D341Med (cell line): ENCODE data around the gene ELFN2.
"Not testable (repeated sequence)": the region's sequence is repeated elsewhere in the genome, so short reads cannot be mapped to it uniquely, and the experiment has no call there.

ENCODE experiments used
- DNase-seq: peaks from one replicate; pipeline ENCODE4 v3.0.0; 2012; ENCODE audit warnings: low spot score

The ELFN2 gene

GRCh38 chr22:37335806-37336199, 91.5 kb downstream of the ELFN2 start:
- DNase-seq, result no peak

- DNase-seq, result no peak
These were observed 92.1 kb downstream of the ELFN2 start for GRCh38 chr22:37334859-37335805.

GRCh38 chr22:37334461-37334858, 92.8 kb downstream of the ELFN2 start:
- no peak for DNase-seq

- DNase-seq, result no peak
These were observed 93.4 kb downstream of the ELFN2 start for GRCh38 chr22:37333724-37334460.

GRCh38 chr22:37331856-37332536, 95.3 kb downstream of the ELFN2 start:
- no peak for DNase-seq

- no peak for DNase-seq
These were observed 96.2 kb downstream of the ELFN2 start for GRCh38 chr22:37331034-37331428.

GRCh38 chr22:37330200-37331033, 96.9 kb downstream of the ELFN2 start:
- peak; percentile 74 for DNase-seq

GRCh38 chr22:37329238-37330140, 97.8 kb downstream of the ELFN2 start:
- DNase-seq, result no peak

GRCh38 chr22:37328538-37329237, 98.6 kb downstream of the ELFN2 start:
- DNase-seq, result not testable (repeated sequence)

- no peak for DNase-seq
These were observed 99.3 kb downstream of the ELFN2 start for GRCh38 chr22:37328017-37328416.

GRCh38 chr22:37326726-37327125, 100.6 kb downstream of the ELFN2 start:
- DNase-seq, result no peak

GRCh38 chr22:37325039-37325395, 102.3 kb downstream of the ELFN2 start:
- DNase-seq, result no peak

GRCh38 chr22:37324340-37325038, 102.8 kb downstream of the ELFN2 start:
- no peak for DNase-seq

- DNase-seq, result no peak
These were observed 106.3 kb downstream of the ELFN2 start for GRCh38 chr22:37320726-37321677.

- no peak for DNase-seq
These were observed 107.8 kb downstream of the ELFN2 start for GRCh38 chr22:37319469-37319868.

- DNase-seq, result no peak
These were observed 108.7 kb downstream of the ELFN2 start for GRCh38 chr22:37318364-37319109.
